Astrocyte (in vitro differentiated cells and primary cell): Measurements from ENCODE around the gene ANKRD39.

ENCODE experiments used
- EZH2 ChIP-seq: IDR thresholded peaks from 2 replicates; pipeline ENCODE4 v1.6.1; 2012; ENCODE audit warnings: mild to moderate bottlenecking, low read length, inconsistent platforms; ENCODE audit not compliant: insufficient read depth
- TF ChIP-seq, protein P1 (sequence below): IDR thresholded peaks from 2 replicates; pipeline ENCODE4 v1.5.1; 2011; ENCODE audit warnings: low read depth, mild to moderate bottlenecking, inconsistent platforms, low read length, moderate library complexity; ENCODE audit not compliant: insufficient read depth

- TF ChIP-seq, protein P1, sequence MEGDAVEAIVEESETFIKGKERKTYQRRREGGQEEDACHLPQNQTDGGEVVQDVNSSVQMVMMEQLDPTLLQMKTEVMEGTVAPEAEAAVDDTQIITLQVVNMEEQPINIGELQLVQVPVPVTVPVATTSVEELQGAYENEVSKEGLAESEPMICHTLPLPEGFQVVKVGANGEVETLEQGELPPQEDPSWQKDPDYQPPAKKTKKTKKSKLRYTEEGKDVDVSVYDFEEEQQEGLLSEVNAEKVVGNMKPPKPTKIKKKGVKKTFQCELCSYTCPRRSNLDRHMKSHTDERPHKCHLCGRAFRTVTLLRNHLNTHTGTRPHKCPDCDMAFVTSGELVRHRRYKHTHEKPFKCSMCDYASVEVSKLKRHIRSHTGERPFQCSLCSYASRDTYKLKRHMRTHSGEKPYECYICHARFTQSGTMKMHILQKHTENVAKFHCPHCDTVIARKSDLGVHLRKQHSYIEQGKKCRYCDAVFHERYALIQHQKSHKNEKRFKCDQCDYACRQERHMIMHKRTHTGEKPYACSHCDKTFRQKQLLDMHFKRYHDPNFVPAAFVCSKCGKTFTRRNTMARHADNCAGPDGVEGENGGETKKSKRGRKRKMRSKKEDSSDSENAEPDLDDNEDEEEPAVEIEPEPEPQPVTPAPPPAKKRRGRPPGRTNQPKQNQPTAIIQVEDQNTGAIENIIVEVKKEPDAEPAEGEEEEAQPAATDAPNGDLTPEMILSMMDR = no peak
- TF ChIP-seq EZH2 = no peak
Measured at GRCh38 chr2:96808176-96808837, 49.5 kb downstream of the ANKRD39 start.
